GM18520 (cell line): Measurements from ENCODE around the gene HYPK.
"Not testable (repeated sequence)": the region's sequence is repeated elsewhere in the genome, so short reads cannot be mapped to it uniquely, and the experiment has no call there.

Source experiments
- ATAC-seq: cut with Tn5 transposase; IDR thresholded peaks from one replicate; pipeline ENCODE4 v1.9.1; 2021; ENCODE audit not compliant: unreplicated experiment

HYPK gene

DNA sequence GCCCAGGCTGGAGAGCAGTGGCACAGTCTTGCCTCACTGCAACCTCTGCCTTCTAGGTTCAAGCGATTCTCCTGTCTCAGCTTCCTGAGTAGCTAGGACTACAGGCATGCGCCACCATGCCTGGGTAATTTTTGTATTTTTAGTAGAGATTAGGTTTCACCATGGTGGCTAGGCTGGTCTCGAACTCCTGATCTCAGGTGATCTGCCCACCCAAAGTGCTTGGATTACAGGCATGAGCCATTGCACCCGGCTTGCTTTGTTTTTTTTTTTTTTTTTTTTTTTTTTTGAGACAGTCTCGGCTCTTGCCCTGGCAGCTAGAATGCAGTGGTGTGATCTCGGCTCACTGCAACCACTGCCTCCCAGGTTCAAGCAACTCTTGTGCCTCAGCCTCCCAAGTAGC lies 32.1 kb downstream of the HYPK start:
- not testable (repeated sequence) for ATAC-seq

- ATAC-seq = no peak
Observed at GRCh38 chr15:43845421-43845820, 45.0 kb downstream of the HYPK start.

- ATAC-seq = no peak
Observed at GRCh38 chr15:43851251-43851650, 50.9 kb downstream of the HYPK start.

- no peak for ATAC-seq
Observed at GRCh38 chr15:43852607-43853006, 52.2 kb downstream of the HYPK start.
